ENCODE measurements around the gene EDEM3. TPM values are rescaled to one million over a fixed set of nuclear protein-coding genes. Genes with fewer than 3 reads are reported as not detected.
A peak's percentile ranks its signal among the peaks of the same experiment; 100 is the strongest.

Gene EDEM3
- total and polyA plus RNA-seq, 9 of the 15 experiments (the other 6 are each of a cell fraction or from before 2014, with no cell fraction given), result 15.8 to 46.6 (median 28.0) TPM

DNA sequence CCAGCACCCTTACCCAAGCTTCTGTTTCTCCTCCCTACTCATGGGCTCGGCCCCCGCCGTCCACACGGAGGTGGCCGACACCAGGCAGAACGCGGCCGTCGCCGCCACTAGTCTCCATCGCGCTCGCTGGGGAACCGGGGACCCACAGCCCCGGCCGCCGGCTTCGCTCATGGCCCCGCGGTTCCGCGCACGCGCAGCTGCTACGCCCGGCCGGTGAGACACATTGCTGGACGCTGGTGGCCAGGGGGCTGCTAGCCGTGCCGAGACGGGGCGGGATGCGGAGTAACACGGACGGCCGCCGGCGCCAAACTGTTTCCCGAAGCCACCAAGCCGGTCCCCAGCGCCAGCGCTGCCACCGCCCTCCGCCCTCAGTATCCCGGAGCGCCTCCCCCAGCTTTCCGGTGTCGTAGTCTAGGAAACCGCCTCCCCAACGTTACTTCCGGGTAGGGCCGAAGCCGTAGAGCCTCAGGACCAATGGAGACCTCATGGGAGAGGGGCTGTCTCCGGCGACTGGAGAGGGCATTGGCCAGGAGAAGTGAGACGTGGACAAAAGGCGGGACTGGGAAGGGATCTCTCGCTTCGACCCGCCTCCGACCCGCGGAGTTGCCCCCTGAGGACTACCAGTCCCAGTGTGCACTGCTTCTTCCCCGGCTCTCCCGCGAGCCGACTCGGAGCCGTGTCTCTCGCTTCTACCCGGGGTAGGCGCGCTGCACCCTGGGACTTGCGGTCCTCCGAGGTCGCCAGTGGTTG is at the start of gene EDEM3 (continued):
- 0 out of 2 replicates have a peak, but pooled peaks have one; percentile 46 for TF ChIP-seq ZBTB17 (CRISPR knock-in tag; IDR thresholded peaks at IDR 0.05)
- TF ChIP-seq POLR2A (conservative IDR thresholded peaks at IDR 0.05), result peak; percentile 92
- peak; percentile 93 for TF ChIP-seq CHD2 (IDR thresholded peaks at IDR 0.05; ENCODE audit: low read depth, low read length)
- TF ChIP-seq ARID1B (IDR thresholded peaks at IDR 0.05), result 0 out of 2 replicates have a peak, but pooled peaks have one; percentile 21
- 0 out of 4 replicates have a peak, but pooled peaks of 1 of the 2 experiments have one; percentile 25 for TF ChIP-seq TRIM24 (IDR thresholded peaks at IDR 0.05)
- 0 out of 2 replicates have a peak, but pooled peaks have one; percentile 26 for TF ChIP-seq MYNN (IDR thresholded peaks at IDR 0.05)
- TF ChIP-seq MYNN (CRISPR knock-in tag; IDR thresholded peaks at IDR 0.05), result no peak
- TF ChIP-seq HNRNPL (IDR thresholded peaks at IDR 0.05; ENCODE audit: low read depth, low read length), result peak; percentile 70; the same call in 1 of the 2 replicates
- TF ChIP-seq POLR3G (IDR thresholded peaks at IDR 0.05; ENCODE audit: extremely low read depth, insufficient read length, insufficient replicate concordance), result no peak
- TF ChIP-seq, protein P1, sequence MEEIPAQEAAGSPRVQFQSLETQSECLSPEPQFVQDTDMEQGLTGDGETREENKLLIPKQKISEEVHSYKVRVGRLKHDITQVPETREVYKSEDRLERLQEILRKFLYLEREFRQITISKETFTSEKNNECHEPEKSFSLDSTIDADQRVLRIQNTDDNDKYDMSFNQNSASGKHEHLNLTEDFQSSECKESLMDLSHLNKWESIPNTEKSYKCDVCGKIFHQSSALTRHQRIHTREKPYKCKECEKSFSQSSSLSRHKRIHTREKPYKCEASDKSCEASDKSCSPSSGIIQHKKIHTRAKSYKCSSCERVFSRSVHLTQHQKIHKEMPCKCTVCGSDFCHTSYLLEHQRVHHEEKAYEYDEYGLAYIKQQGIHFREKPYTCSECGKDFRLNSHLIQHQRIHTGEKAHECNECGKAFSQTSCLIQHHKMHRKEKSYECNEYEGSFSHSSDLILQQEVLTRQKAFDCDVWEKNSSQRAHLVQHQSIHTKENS (CRISPR knock-in tag; IDR thresholded peaks at IDR 0.05), result no peak
- TF ChIP-seq YY1 (IDR thresholded peaks at IDR 0.05; ENCODE audit: borderline replicate concordance in 1 of 3, control insufficient read depth in 1 of 3, extremely low read depth in 1 of 3, insufficient read depth in 3 of 3, insufficient read length in 1 of 3, insufficient replicate concordance in 2 of 3, low read depth in 1 of 3, low read length in 2 of 3), result peak; percentile 14 to 79 (median 51)
- TF ChIP-seq, protein P2, sequence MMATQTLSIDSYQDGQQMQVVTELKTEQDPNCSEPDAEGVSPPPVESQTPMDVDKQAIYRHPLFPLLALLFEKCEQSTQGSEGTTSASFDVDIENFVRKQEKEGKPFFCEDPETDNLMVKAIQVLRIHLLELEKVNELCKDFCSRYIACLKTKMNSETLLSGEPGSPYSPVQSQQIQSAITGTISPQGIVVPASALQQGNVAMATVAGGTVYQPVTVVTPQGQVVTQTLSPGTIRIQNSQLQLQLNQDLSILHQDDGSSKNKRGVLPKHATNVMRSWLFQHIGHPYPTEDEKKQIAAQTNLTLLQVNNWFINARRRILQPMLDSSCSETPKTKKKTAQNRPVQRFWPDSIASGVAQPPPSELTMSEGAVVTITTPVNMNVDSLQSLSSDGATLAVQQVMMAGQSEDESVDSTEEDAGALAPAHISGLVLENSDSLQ (IDR thresholded peaks at IDR 0.05), result peak; percentile 90
- TF ChIP-seq, protein P3, sequence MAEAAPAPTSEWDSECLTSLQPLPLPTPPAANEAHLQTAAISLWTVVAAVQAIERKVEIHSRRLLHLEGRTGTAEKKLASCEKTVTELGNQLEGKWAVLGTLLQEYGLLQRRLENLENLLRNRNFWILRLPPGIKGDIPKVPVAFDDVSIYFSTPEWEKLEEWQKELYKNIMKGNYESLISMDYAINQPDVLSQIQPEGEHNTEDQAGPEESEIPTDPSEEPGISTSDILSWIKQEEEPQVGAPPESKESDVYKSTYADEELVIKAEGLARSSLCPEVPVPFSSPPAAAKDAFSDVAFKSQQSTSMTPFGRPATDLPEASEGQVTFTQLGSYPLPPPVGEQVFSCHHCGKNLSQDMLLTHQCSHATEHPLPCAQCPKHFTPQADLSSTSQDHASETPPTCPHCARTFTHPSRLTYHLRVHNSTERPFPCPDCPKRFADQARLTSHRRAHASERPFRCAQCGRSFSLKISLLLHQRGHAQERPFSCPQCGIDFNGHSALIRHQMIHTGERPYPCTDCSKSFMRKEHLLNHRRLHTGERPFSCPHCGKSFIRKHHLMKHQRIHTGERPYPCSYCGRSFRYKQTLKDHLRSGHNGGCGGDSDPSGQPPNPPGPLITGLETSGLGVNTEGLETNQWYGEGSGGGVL (CRISPR knock-in tag; IDR thresholded peaks at IDR 0.05), result no peak
- peak; percentile 80 to 82 for TF ChIP-seq MAZ (CRISPR knock-in tag; conservative IDR thresholded peaks at IDR 0.05 in 1 of 2, IDR thresholded peaks at IDR 0.05 in 1 of 2)
- peak in 1 of 2 experiments; percentile 78; a peak in 2 of 4 replicates for TF ChIP-seq SIN3A (IDR thresholded peaks at IDR 0.05; ENCODE audit: borderline replicate concordance in 2 of 2, control insufficient read depth in 1 of 2, low read depth in 2 of 2, low read length in 2 of 2)
- TF ChIP-seq HCFC1 (IDR thresholded peaks at IDR 0.05; ENCODE audit: low read depth, low read length), result peak; percentile 96
- TF ChIP-seq ZZZ3 (IDR thresholded peaks at IDR 0.05), result no peak
- peak; percentile 90 for TF ChIP-seq SUPT5H (IDR thresholded peaks at IDR 0.05)
- TF ChIP-seq, protein P4, sequence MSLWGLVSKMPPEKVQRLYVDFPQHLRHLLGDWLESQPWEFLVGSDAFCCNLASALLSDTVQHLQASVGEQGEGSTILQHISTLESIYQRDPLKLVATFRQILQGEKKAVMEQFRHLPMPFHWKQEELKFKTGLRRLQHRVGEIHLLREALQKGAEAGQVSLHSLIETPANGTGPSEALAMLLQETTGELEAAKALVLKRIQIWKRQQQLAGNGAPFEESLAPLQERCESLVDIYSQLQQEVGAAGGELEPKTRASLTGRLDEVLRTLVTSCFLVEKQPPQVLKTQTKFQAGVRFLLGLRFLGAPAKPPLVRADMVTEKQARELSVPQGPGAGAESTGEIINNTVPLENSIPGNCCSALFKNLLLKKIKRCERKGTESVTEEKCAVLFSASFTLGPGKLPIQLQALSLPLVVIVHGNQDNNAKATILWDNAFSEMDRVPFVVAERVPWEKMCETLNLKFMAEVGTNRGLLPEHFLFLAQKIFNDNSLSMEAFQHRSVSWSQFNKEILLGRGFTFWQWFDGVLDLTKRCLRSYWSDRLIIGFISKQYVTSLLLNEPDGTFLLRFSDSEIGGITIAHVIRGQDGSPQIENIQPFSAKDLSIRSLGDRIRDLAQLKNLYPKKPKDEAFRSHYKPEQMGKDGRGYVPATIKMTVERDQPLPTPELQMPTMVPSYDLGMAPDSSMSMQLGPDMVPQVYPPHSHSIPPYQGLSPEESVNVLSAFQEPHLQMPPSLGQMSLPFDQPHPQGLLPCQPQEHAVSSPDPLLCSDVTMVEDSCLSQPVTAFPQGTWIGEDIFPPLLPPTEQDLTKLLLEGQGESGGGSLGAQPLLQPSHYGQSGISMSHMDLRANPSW (CRISPR knock-in tag; IDR thresholded peaks at IDR 0.05), result 0 out of 2 replicates have a peak, but pooled peaks have one; percentile 43

Measured in K562 (cell line).